ENCODE data around the gene DCAF17.

DNA sequence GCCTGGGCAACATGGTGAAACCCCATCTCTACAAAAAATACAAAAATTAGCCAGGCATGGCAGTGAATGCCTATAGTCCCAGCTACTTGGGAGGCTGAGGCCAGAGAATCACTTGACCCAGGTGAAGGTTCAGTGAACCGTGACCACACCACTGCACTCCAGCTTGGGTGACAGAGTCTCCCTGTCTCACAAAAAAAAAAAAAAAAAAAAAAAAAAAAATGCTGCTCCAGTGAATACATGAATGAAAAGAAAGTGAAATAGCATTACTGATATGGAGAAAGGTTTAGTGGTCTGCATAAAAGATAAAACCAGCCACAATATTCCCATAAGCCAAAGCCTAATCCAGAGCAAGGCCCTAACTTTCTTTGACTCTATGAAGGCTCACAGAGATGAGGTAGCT is 44.7 kb upstream of the DCAF17 start:
- TF ChIP-seq, protein P1, sequence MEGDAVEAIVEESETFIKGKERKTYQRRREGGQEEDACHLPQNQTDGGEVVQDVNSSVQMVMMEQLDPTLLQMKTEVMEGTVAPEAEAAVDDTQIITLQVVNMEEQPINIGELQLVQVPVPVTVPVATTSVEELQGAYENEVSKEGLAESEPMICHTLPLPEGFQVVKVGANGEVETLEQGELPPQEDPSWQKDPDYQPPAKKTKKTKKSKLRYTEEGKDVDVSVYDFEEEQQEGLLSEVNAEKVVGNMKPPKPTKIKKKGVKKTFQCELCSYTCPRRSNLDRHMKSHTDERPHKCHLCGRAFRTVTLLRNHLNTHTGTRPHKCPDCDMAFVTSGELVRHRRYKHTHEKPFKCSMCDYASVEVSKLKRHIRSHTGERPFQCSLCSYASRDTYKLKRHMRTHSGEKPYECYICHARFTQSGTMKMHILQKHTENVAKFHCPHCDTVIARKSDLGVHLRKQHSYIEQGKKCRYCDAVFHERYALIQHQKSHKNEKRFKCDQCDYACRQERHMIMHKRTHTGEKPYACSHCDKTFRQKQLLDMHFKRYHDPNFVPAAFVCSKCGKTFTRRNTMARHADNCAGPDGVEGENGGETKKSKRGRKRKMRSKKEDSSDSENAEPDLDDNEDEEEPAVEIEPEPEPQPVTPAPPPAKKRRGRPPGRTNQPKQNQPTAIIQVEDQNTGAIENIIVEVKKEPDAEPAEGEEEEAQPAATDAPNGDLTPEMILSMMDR (IDR thresholded peaks at IDR 0.05) = no peak
- no peak for TF ChIP-seq POLR2A (IDR thresholded peaks at IDR 0.05)

Measured in uterus (tissue), 2 donors.